ENCODE data around the gene ACOT6.
A peak's percentile ranks its signal among the peaks of the same experiment; 100 is the strongest.
"Not testable (repeated sequence)": the region's sequence is repeated elsewhere in the genome, so short reads cannot be mapped to it uniquely, and the experiment has no call there.

Gene ACOT6

DNA sequence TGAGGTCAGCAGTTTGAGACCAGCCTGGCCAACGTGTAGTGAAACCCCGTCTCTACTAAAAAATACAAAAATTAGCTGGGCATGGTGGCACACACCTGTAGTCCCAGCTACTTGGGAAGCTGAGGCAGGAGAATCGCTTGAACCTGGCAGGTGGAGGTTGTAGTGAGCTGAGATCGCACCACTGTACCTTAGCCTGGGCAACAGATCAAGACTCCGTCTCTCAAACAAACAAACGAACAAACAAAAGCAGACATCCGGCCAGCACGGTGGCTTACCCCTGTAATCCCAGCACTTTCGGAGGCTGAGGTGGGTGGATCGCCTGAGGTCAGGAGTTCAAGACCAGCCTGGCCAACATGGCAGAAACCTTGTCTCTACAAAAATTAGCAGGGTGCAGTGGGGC is 24.0 kb downstream of the ACOT6 start:
- H3K27me3 Mint-ChIP-seq; H3K9me3 Mint-ChIP-seq; H3K4me3 Mint-ChIP-seq; DNase-seq (ENCODE audit: low spot score in 2 of 2); H3K36me3 Mint-ChIP-seq (ENCODE audit: insufficient read depth); H3K4me1 Mint-ChIP-seq; ATAC-seq (replicated peaks; ENCODE audit: extremely low read depth, poor library complexity, severe bottlenecking); H3K27ac Mint-ChIP-seq (ENCODE audit: low read depth): not testable (repeated sequence)

DNA sequence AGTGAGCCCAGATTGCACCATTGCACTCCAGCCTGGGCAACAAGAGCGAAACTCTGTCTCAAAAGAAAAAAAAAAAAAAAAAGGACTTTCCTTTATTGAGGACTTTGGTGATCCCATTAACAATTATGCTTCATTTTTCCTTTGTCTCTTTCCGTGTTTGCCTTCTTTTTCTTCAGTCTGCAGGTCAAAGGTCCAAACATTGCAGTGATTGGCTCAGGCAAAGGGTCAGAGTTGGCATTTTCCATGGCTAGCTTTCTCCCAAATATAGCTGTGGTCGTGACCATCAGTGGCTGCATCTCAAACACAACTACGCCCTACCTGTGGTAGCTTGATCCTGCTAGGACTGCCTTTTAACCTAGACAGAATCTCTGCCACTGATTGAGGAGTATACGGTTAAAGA is 25.5 kb downstream of the ACOT6 start:
- peaks cover 5% of the 10 kb centered on the region for H3K4me1 Mint-ChIP-seq
- ATAC-seq (replicated peaks; ENCODE audit: extremely low read depth, poor library complexity, severe bottlenecking) (no peak), DNase-seq (ENCODE audit: low spot score in 2 of 2) (no peak)
- no peaks in the 10 kb centered on the region for H3K27me3 Mint-ChIP-seq
- H3K36me3 Mint-ChIP-seq (ENCODE audit: insufficient read depth), result peaks cover 2% of the 10 kb centered on the region
- no peaks in the 10 kb centered on the region for H3K9me3 Mint-ChIP-seq
- no peak overlapping the region for H3K27ac Mint-ChIP-seq (ENCODE audit: low read depth)
- no peak overlapping the region for H3K4me3 Mint-ChIP-seq

DNA sequence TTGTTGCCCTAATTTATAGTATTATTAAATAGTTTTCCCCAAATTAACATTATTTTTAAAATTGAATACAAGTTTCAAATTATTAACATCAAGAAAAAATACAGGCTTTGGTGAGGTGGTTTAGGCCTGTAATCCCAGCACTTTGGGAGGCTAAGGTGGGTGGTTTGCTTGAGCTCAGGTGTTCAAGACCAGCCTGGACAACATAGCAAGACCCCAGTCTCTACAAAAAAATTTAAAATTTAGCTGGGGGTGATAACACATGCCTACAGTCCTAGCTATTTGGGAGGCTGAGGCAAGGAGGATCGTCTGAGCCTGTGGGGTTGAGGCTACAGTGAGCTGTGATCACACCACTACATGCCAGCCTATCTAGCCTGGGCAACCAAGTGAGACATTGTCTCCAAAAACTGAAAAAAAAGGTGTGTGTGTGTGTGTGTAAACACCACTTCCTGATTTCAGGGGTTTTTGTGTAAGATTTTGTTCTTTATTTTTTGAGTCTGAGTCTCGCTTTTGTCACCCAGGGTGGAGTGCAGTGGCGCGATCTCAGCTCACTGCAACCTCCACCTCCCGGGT is 28.6 kb downstream of the ACOT6 start:
- no peak overlapping the region for H3K4me3 Mint-ChIP-seq
- H3K9me3 Mint-ChIP-seq, result no peaks in the 10 kb centered on the region
- ATAC-seq (replicated peaks; ENCODE audit: extremely low read depth, poor library complexity, severe bottlenecking) (peak; percentile 44), DNase-seq (ENCODE audit: low spot score in 2 of 2) (no peak)
- H3K27ac Mint-ChIP-seq (ENCODE audit: low read depth), result no peak overlapping the region
- peaks cover 15% of the 10 kb centered on the region for H3K4me1 Mint-ChIP-seq
- peaks cover 7% of the 10 kb centered on the region for H3K36me3 Mint-ChIP-seq (ENCODE audit: insufficient read depth)
- no peaks in the 10 kb centered on the region for H3K27me3 Mint-ChIP-seq

DNA sequence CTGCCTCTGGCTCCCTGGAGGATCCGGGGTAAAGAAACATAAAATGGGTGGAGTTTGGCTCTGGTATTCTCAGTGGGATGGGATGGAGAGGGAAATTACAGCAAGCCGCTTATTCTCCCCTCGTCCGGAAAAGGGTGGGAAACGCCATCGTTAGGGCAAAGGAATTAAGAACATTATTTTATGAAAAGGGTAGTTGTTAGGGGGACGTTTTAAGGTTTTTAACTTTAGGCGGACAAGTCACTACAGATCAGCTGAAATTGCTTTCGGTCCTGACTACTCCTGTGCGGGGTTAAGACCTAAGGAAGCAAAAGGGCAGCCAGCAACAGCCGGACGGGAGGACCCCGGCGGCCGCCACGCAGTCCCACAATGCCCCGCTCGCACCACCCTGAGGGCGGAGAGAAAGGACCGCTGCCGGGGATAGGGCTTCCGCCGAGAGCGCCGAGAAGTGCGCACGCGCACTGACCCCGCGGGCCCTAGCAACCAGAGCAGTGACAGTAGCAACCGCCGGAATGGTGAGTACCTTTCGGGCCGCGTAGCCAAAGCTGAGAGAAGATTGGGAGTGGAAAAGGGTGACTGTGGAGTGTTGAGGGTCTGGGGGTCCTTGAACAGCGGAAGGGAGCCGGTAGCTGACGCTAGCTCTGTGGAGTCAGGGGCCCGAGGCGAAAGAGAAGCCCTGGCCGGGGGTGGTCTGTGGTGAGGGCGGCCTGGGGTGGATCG is 32.4 kb downstream of the ACOT6 start, which contains the start of gene DNAL1:
TSS of gene DNAL1 (plus strand) at position 456 of the 717 bp plus-strand sequence. CDS start at position 510, 54 bp downstream.
- ATAC-seq (replicated peaks; ENCODE audit: extremely low read depth, poor library complexity, severe bottlenecking), result peak; percentile 98
- Mint-ChIP-seq H3K4me1 (peaks cover 15% of the 10 kb centered on the region), H3K9me3 (no peaks in the 10 kb centered on the region), H3K27me3 (no peaks in the 10 kb centered on the region), H3K4me3 (peak within 1 kb of the TSS; percentile 93), H3K27ac (ENCODE audit: low read depth) (peak within 1 kb of the TSS; percentile 98), H3K36me3 (ENCODE audit: insufficient read depth) (peaks cover 7% of the 10 kb centered on the region)
- peak; percentile 82 for DNase-seq (ENCODE audit: low spot score in 2 of 2)

DNA sequence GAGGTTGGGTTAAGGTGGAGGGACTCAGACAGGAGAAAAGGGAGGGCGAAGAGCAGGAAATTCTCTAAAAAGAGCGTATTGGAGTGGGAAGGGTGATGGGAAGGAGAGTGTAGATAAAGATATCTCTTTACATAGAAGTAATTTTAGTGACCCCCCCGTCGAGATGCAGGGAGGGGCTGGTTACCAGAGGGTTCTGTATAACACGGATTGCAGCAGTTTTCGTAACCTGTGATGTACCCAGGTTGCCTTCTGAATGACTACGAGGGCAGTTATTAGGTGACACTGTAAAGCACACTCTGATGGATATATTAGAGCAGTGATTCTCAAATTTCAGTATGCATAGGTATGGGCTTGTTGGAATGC is 32.9 kb downstream of the ACOT6 start:
- Mint-ChIP-seq H3K27ac (ENCODE audit: low read depth) (peak overlapping the region; percentile 98), H3K27me3 (no peaks in the 10 kb centered on the region), H3K9me3 (no peaks in the 10 kb centered on the region), H3K36me3 (ENCODE audit: insufficient read depth) (peaks cover 7% of the 10 kb centered on the region), H3K4me3 (peak overlapping the region; percentile 93), H3K4me1 (peaks cover 15% of the 10 kb centered on the region)
- DNase-seq (ENCODE audit: low spot score in 2 of 2) (no peak), ATAC-seq (replicated peaks; ENCODE audit: extremely low read depth, poor library complexity, severe bottlenecking) (no peak)

DNA sequence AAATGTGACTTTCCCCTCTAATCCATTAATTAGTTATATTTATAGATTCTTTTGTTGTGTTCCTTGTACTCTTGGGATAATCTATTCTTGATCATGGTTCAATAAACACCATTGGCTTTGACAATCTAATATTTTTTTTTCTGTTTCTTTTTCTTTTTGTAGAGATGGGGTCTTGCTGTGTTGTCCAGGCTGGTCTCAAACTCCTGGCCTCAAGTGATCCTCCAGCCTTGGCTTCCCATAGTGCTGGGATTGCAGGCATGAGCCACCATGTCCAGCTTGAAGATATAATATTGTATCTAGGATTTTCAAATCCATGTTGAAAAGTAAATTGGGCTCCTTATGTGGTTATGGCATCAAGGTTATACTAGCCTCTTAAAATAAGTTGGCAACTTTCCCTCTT is 38.7 kb downstream of the ACOT6 start:
- Mint-ChIP-seq H3K36me3 (ENCODE audit: insufficient read depth) (peaks cover 9% of the 10 kb centered on the region), H3K4me1 (no peaks in the 10 kb centered on the region), H3K9me3 (no peaks in the 10 kb centered on the region), H3K27ac (ENCODE audit: low read depth) (no peak overlapping the region), H3K27me3 (no peaks in the 10 kb centered on the region), H3K4me3 (no peak overlapping the region)
- ATAC-seq (replicated peaks; ENCODE audit: extremely low read depth, poor library complexity, severe bottlenecking) (no peak), DNase-seq (ENCODE audit: low spot score in 2 of 2) (no peak)

DNA sequence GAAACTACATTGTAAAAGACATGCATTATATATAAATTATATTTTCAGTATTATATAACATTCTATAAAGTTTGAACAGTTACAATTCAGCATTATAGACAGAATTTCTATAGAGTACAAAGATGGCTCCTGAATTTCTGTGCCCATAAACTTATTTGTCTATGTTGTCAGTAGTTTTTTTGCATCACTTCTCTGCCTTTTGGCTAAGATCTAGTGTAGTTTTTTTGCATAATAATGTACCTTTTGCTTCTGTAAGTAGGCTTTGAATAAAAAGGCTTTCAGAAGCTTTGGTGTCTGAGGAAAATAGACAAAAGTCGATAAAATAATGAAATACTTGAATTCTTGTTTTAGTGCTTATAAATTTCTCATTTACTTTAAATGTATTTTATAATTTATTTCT is 43.5 kb downstream of the ACOT6 start:
- H3K4me1 Mint-ChIP-seq, result no peaks in the 10 kb centered on the region
- peaks cover 9% of the 10 kb centered on the region for H3K36me3 Mint-ChIP-seq (ENCODE audit: insufficient read depth)
- DNase-seq (ENCODE audit: low spot score in 2 of 2) (no peak), ATAC-seq (replicated peaks; ENCODE audit: extremely low read depth, poor library complexity, severe bottlenecking) (no peak)
- no peaks in the 10 kb centered on the region for H3K9me3 Mint-ChIP-seq
- no peak overlapping the region for H3K27ac Mint-ChIP-seq (ENCODE audit: low read depth)
- H3K4me3 Mint-ChIP-seq, result no peak overlapping the region
- H3K27me3 Mint-ChIP-seq, result no peaks in the 10 kb centered on the region

DNA sequence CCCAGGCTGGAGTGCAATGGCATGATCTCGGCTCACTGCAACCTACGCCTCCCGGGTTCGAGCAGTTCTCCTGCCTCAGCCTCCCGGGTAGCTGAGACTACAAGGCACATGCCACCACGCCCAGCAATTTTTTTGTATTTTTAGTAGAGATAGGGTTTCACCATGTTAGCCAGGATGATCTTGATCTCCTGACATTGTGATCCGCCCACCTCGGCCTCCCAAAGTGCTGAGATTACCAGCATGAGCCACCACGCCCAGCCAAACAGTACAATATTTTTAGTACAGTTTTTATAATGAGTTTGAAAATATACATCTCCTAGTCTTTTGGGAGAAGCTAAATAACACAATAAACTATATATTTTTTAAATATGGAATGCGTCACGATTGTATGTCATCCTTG is 46.9 kb downstream of the ACOT6 start:
- not testable (repeated sequence) for H3K27ac Mint-ChIP-seq (ENCODE audit: low read depth); H3K4me1 Mint-ChIP-seq; ATAC-seq (replicated peaks; ENCODE audit: extremely low read depth, poor library complexity, severe bottlenecking); H3K4me3 Mint-ChIP-seq; H3K27me3 Mint-ChIP-seq; DNase-seq (ENCODE audit: low spot score in 2 of 2); H3K9me3 Mint-ChIP-seq; H3K36me3 Mint-ChIP-seq (ENCODE audit: insufficient read depth)

DNA sequence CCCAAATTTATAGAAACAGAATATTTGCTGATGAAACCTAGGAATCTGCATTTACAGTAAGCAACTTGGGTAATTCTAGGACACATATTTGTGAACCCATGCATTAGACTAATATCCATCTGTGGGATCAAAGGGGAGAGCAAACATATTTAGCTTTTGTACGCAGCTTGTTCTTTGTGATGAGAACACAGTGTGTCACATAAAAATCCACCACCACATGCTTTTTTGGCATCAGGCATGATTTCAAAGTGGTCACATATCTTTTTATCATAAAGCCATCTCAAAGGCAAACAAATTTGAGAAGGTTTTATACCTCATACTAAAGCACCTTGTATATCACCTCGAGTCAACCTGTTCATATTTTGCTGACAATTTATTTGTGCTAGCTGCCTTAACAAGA is 48.2 kb downstream of the ACOT6 start:
- H3K27ac Mint-ChIP-seq (ENCODE audit: low read depth), result no peak overlapping the region
- H3K9me3 Mint-ChIP-seq, result no peaks in the 10 kb centered on the region
- no peaks in the 10 kb centered on the region for H3K27me3 Mint-ChIP-seq
- ATAC-seq (replicated peaks; ENCODE audit: extremely low read depth, poor library complexity, severe bottlenecking) (no peak), DNase-seq (ENCODE audit: low spot score in 2 of 2) (no peak)
- no peak overlapping the region for H3K4me3 Mint-ChIP-seq
- H3K36me3 Mint-ChIP-seq (ENCODE audit: insufficient read depth), result peaks cover 3% of the 10 kb centered on the region
- H3K4me1 Mint-ChIP-seq, result no peaks in the 10 kb centered on the region

DNA sequence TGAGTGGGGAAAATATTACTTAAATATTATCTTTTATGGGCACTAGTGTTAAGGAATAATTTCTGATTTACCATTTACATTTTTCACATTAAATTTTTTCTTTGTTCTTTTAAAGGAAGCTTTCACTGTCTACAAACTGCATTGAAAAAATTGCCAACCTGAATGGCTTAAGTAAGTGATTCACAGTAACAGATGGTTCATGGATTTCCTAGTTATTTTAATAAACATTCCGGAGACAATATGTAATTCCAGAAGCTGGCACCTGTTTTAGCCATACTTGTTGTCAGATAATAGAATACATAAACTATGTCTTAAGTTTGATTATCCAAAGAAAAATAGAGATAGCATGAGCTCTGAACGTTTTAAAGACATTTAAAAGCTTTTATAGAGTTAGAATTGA is 49.6 kb downstream of the ACOT6 start:
- H3K4me1 Mint-ChIP-seq, result no peaks in the 10 kb centered on the region
- H3K9me3 Mint-ChIP-seq, result no peaks in the 10 kb centered on the region
- no peak overlapping the region for H3K4me3 Mint-ChIP-seq
- DNase-seq (ENCODE audit: low spot score in 2 of 2) (no peak), ATAC-seq (replicated peaks; ENCODE audit: extremely low read depth, poor library complexity, severe bottlenecking) (no peak)
- no peak overlapping the region for H3K27ac Mint-ChIP-seq (ENCODE audit: low read depth)
- H3K36me3 Mint-ChIP-seq (ENCODE audit: insufficient read depth), result peaks cover 3% of the 10 kb centered on the region
- H3K27me3 Mint-ChIP-seq, result no peaks in the 10 kb centered on the region

DNA sequence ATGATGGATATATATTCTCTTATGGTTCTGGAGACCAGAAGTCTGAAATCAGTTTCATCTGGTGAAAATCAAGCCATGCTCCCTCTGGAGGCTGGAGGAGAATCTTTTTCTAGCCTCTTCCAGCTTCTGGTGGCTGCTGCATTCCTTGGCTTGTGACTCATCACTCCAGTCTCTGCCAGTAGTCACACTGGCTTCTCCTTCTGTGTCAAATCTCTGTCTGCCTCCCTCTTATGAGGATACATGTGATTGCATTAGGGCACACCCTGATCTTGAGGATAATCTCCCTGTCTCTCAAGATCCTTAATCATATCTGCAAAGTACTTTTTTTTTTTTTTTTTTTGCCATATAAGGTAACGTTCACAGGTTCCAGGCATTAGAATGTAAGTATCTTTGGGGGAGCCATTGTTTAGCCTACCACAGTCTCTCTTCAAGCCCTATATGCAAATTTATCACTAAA is 50.2 kb downstream of the ACOT6 start:
- no peak overlapping the region for H3K27ac Mint-ChIP-seq (ENCODE audit: low read depth)
- ATAC-seq (replicated peaks; ENCODE audit: extremely low read depth, poor library complexity, severe bottlenecking) (no peak), DNase-seq (ENCODE audit: low spot score in 2 of 2) (no peak)
- no peaks in the 10 kb centered on the region for H3K9me3 Mint-ChIP-seq
- H3K4me3 Mint-ChIP-seq, result no peak overlapping the region
- H3K36me3 Mint-ChIP-seq (ENCODE audit: insufficient read depth), result peaks cover 3% of the 10 kb centered on the region
- no peaks in the 10 kb centered on the region for H3K4me1 Mint-ChIP-seq
- H3K27me3 Mint-ChIP-seq, result no peaks in the 10 kb centered on the region

DNA sequence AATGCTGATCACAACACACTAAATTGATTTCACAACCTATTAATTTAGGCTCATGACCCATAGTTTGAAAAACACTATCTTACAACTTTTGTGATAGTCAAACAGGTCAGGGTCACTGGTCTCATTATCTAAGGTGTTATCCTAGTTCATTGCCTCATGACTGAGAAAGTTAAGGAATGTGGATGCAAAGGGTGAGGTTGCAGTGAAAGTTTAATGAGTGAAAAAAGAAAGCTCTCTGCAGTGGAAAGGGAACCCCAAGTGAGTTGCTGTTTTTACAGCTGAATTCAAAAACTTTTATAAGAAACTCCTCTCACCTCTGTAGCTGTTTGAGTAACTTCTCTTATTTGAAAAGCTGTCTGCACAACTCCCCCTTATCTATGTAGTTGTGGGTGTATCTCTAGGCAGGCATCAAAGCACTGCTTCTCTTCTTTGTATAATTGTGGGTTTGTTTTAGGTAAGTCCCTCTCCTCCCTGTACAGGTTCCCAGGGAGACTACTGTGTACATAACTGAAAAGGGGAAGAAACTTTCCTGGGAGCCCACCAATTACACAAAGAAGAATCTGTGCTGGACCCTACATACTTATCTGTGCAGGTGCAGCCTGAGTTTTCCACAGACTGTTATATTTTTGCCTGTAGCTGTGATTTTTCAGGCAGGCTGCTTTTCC is 51.4 kb downstream of the ACOT6 start:
- Mint-ChIP-seq H3K36me3 (ENCODE audit: insufficient read depth) (peaks cover 5% of the 10 kb centered on the region), H3K27ac (ENCODE audit: low read depth) (no peak overlapping the region), H3K4me1 (no peaks in the 10 kb centered on the region), H3K9me3 (no peaks in the 10 kb centered on the region), H3K27me3 (no peaks in the 10 kb centered on the region), H3K4me3 (no peak overlapping the region)
- ATAC-seq (replicated peaks; ENCODE audit: extremely low read depth, poor library complexity, severe bottlenecking), result no peak
- no peak for DNase-seq (ENCODE audit: low spot score in 2 of 2)

DNA sequence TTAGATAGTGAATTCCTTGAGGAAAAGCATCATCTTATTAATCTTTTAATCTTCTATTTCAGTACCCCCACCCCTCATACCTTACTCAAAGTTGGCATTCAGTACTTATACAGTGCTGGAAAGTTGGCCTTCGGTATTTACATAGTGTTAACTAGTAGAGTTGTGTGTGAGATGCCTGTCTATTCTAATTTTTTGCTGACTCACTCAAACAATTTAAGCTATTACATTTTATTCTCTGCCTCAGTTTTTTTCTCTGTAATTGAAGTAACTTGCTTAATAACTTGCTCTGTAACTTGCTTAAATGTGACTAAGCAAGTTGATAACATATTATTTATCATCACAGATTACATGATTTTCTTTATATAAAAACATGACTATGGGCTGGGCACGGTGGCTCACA is 52.8 kb downstream of the ACOT6 start:
- Mint-ChIP-seq H3K4me1 (no peaks in the 10 kb centered on the region), H3K27me3 (no peaks in the 10 kb centered on the region), H3K9me3 (no peaks in the 10 kb centered on the region), H3K27ac (ENCODE audit: low read depth) (no peak overlapping the region), H3K4me3 (no peak overlapping the region), H3K36me3 (ENCODE audit: insufficient read depth) (peaks cover 5% of the 10 kb centered on the region)
- no peak for ATAC-seq (replicated peaks; ENCODE audit: extremely low read depth, poor library complexity, severe bottlenecking)
- DNase-seq (ENCODE audit: low spot score in 2 of 2), result no peak
